Ishikawa (cell line): Measurements from ENCODE around the gene CCDC126.

Source experiments
- CEBPB ChIP-seq: IDR thresholded peaks from 2 replicates; pipeline ENCODE4 v1.6.1; 2012
- CREB1 ChIP-seq: IDR thresholded peaks from 2 replicates; pipeline ENCODE4 v1.6.1; 2012; ENCODE audit warnings: low read depth
- EGR1 ChIP-seq: IDR thresholded peaks from 2 replicates; pipeline ENCODE4 v1.6.1; 2012
- EP300 ChIP-seq: IDR thresholded peaks from 2 replicates; pipeline ENCODE4 v1.6.1; 2012; ENCODE audit warnings: borderline replicate concordance
- FOXM1 ChIP-seq: IDR thresholded peaks from 2 replicates; pipeline ENCODE4 v1.6.1; 2012; ENCODE audit warnings: low read depth, borderline replicate concordance
- MAX ChIP-seq: IDR thresholded peaks from 2 replicates; pipeline ENCODE4 v1.6.1; 2012
- NFIC ChIP-seq: IDR thresholded peaks from 2 replicates; pipeline ENCODE4 v1.6.1; 2012
- RAD21 ChIP-seq: IDR thresholded peaks from 2 replicates; pipeline ENCODE4 v1.6.1; 2012; ENCODE audit warnings: low read depth
- REST ChIP-seq: IDR thresholded peaks from 2 replicates; pipeline ENCODE4 v1.6.1; 2012; ENCODE audit warnings: low read depth, mild to moderate bottlenecking
- TAF1 ChIP-seq: IDR thresholded peaks from 2 replicates; pipeline ENCODE4 v1.6.1; 2012; ENCODE audit warnings: low read depth, mild to moderate bottlenecking
- TCF12 ChIP-seq: IDR thresholded peaks from 2 replicates; pipeline ENCODE4 v1.6.1; 2012; ENCODE audit warnings: low read depth
- TEAD4 ChIP-seq: IDR thresholded peaks from 2 replicates; pipeline ENCODE4 v1.6.1; 2012
- YY1 ChIP-seq: IDR thresholded peaks from 2 replicates; pipeline ENCODE4 v1.6.1; 2012; ENCODE audit warnings: low read depth
- ZBTB7A ChIP-seq: IDR thresholded peaks from 2 replicates; pipeline ENCODE4 v1.6.1; 2012; ENCODE audit warnings: low read depth
- TF ChIP-seq, protein P1 (sequence below): IDR thresholded peaks from 2 replicates; pipeline ENCODE4 v1.6.1; 2012

CCDC126 gene

GRCh38 chr7:23653942-23654341, 56.8 kb downstream of the CCDC126 start:
- TF ChIP-seq TCF12 = no peak
- no peak for TF ChIP-seq EP300
- TF ChIP-seq YY1 = no peak
- no peak for TF ChIP-seq FOXM1
- no peak for TF ChIP-seq TAF1
- TF ChIP-seq, protein P1, sequence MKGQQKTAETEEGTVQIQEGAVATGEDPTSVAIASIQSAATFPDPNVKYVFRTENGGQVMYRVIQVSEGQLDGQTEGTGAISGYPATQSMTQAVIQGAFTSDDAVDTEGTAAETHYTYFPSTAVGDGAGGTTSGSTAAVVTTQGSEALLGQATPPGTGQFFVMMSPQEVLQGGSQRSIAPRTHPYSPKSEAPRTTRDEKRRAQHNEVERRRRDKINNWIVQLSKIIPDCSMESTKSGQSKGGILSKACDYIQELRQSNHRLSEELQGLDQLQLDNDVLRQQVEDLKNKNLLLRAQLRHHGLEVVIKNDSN = no peak
- TF ChIP-seq RAD21 = no peak
- no peak for TF ChIP-seq CEBPB
- TF ChIP-seq REST = no peak
- TF ChIP-seq ZBTB7A = no peak
- TF ChIP-seq CREB1 = no peak
- no peak for TF ChIP-seq MAX

- TF ChIP-seq RAD21 (peak; percentile 85), FOXM1 (no peak)
Observed at GRCh38 chr7:23654508-23654907, 57.3 kb downstream of the CCDC126 start.

DNA sequence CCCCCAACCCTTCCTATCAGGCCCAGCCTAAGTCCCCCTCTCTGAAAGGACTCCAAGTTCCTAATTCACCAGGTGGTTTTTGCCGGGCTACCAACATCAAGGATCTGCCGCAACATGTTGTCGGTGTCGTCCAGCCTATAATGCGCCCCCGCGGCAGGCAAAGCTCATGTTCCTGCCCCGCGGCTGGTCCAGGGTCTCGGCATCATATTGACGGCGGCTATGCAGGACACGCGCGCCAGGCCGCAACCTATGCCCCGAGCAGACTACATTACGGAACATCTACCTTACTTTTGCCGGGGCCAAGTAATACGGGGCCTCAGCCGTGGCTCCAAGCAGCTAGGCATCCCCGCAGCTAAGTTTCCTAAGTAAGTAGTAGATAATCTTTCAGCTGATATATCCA, 58.3 kb downstream of the CCDC126 start:
- TF ChIP-seq, protein P1 = no peak
- TF ChIP-seq REST (no peak), YY1 (no peak), TAF1 (no peak), TCF12 (no peak), NFIC (no peak), RAD21 (no peak), EGR1 (no peak), ZBTB7A (no peak), CREB1 (no peak)

DNA sequence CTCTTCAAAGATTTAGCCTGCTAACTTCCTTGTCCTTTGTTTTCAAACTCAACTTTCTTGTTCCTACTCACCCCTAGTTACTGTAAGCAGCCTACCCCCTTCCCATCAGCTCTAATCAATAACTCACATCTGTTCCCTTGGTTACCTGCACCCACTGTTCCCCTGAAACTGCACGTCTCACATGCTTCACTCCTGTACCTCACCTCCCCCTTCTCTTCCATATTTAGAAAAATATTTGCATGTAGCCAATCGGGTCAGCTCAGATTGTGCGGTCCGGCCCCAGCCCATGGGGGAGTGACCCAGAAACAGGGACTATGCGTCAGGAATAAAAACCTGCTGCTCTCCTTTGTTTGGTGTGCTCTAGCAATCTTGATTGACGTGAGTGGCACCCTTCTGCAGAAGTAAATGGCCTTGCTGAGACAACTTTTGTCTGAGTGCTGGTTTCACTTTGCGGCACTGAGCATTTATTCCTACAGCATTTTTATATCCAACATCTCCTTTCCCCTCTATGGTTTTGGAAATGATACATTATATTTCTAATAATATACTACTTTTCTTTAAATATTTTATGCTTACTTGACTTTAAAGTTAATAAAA, 61.7 kb downstream of the CCDC126 start:
- TF ChIP-seq NFIC (no peak), TCF12 (no peak), EGR1 (no peak), TAF1 (no peak), CEBPB (no peak), MAX (no peak)

- TF ChIP-seq TCF12 (no peak), TEAD4 (no peak), RAD21 (no peak), CREB1 (no peak), EP300 (no peak), CEBPB (no peak), YY1 (no peak), NFIC (no peak), REST (no peak), TAF1 (no peak), FOXM1 (no peak), ZBTB7A (no peak), EGR1 (no peak), MAX (no peak)
- TF ChIP-seq, protein P1 = no peak
Observed at GRCh38 chr7:23661385-23661784, 64.2 kb downstream of the CCDC126 start.
